SK-N-SH treated with all-trans-retinoic acid at 6 μM for 48 hours (cell line): ENCODE results near the gene CD2.

ENCODE experiments used
- ATAC-seq: fragments of 200-7000 bp; cut with Tn5 transposase; 3 replicates; pipeline ENCODE4 v1.9.1; 2020; ENCODE audit warnings: mild to moderate bottlenecking, moderate library complexity
- ARNTL ChIP-seq: fragments of 450-650 bp; formaldehyde crosslinking; IDR thresholded peaks from 2 replicates; pipeline ENCODE4 v1.5.0; 2020; ENCODE audit warnings: low read depth, mild to moderate bottlenecking, moderate library complexity, borderline replicate concordance
- BACH2 ChIP-seq: fragments of 250-450 bp; sonication (Bioruptor Pico); IDR thresholded peaks from 2 replicates; pipeline ENCODE4 v1.9.0; 2021; ENCODE audit warnings: mild to moderate bottlenecking, borderline replicate concordance
- CSDC2 ChIP-seq: fragments of 250-450 bp; sonication (Bioruptor Pico); IDR thresholded peaks from 2 replicates; pipeline ENCODE4 v1.5.0; 2020; ENCODE audit warnings: mild to moderate bottlenecking, moderate library complexity
- ESRRG ChIP-seq: fragments of 250-450 bp; sonication (Bioruptor Pico); IDR thresholded peaks from 2 replicates; pipeline ENCODE4 v1.6.1; 2021; ENCODE audit warnings: mild to moderate bottlenecking
- OSR1 ChIP-seq: fragments of 250-450 bp; sonication (Bioruptor Pico); IDR thresholded peaks from 2 replicates; pipeline ENCODE4 v1.8.0; 2022; ENCODE audit warnings: moderate library complexity, mild to moderate bottlenecking, inconsistent platforms
- PPARA ChIP-seq: fragments of 250-450 bp; sonication (Bioruptor Pico); IDR thresholded peaks from 2 replicates; pipeline ENCODE4 v1.5.0; 2020; ENCODE audit warnings: mild to moderate bottlenecking, borderline replicate concordance
- RARB ChIP-seq: fragments of 250-450 bp; sonication (Bioruptor Pico); IDR thresholded peaks from 2 replicates; pipeline ENCODE4 v1.8.0; 2021; ENCODE audit warnings: mild to moderate bottlenecking, moderate library complexity
- TCF4 ChIP-seq: fragments of 250-450 bp; sonication (Bioruptor Pico); IDR thresholded peaks from 2 replicates; pipeline ENCODE4 v1.8.0; 2021; ENCODE audit warnings: mild to moderate bottlenecking, moderate library complexity, borderline replicate concordance
- TOX ChIP-seq: fragments of 250-450 bp; sonication (Bioruptor Pico); IDR thresholded peaks from 2 replicates; pipeline ENCODE4 v1.8.0; 2021; ENCODE audit warnings: mild to moderate bottlenecking, moderate library complexity, borderline replicate concordance
- ZC3H10 ChIP-seq: fragments of 250-450 bp; sonication (Bioruptor Pico); IDR thresholded peaks from 2 replicates; pipeline ENCODE4 v1.5.1; 2021; ENCODE audit warnings: mild to moderate bottlenecking, moderate library complexity
- ZFP3 ChIP-seq: fragments of 250-450 bp; sonication (Bioruptor Pico); IDR thresholded peaks from 2 replicates; pipeline ENCODE4 v1.5.0; 2020; ENCODE audit warnings: mild to moderate bottlenecking, moderate library complexity
- ZFP30 ChIP-seq: fragments of 450-650 bp; formaldehyde crosslinking; IDR thresholded peaks from 2 replicates; pipeline ENCODE4 v1.5.0; 2022; ENCODE audit warnings: mild to moderate bottlenecking, moderate library complexity
- ZNF565 ChIP-seq: fragments of 450-650 bp; formaldehyde crosslinking; conservative IDR thresholded peaks from 2 replicates; pipeline ENCODE4 v1.5.0; 2020; ENCODE audit warnings: low read depth, mild to moderate bottlenecking, moderate library complexity
- ZNF70 ChIP-seq: fragments of 450-650 bp; formaldehyde crosslinking; IDR thresholded peaks from 2 replicates; pipeline ENCODE4 v1.5.0; 2020; ENCODE audit warnings: mild to moderate bottlenecking, moderate library complexity
- ZNF8 ChIP-seq: fragments of 450-650 bp; formaldehyde crosslinking; IDR thresholded peaks from 2 replicates; pipeline ENCODE4 v1.5.0; 2020; ENCODE audit warnings: mild to moderate bottlenecking, moderate library complexity
- TF ChIP-seq, protein P1 (sequence below): fragments of 250-450 bp; sonication (Bioruptor Pico); IDR thresholded peaks from 2 replicates; pipeline ENCODE4 v1.8.0; 2020; ENCODE audit warnings: mild to moderate bottlenecking, moderate library complexity, borderline replicate concordance
- TF ChIP-seq, protein P2 (sequence below): fragments of 250-450 bp; sonication (Bioruptor Pico); IDR thresholded peaks from 2 replicates; pipeline ENCODE4 v1.5.0; 2020; ENCODE audit warnings: mild to moderate bottlenecking, moderate library complexity
- TF ChIP-seq, protein P3 (sequence below): fragments of 250-450 bp; sonication (Bioruptor Pico); IDR thresholded peaks from 2 replicates; pipeline ENCODE4 v1.5.1; 2021; ENCODE audit warnings: mild to moderate bottlenecking, moderate library complexity
- TF ChIP-seq, protein P4 (sequence below): fragments of 250-450 bp; sonication (Bioruptor Pico); IDR thresholded peaks from 2 replicates; pipeline ENCODE4 v1.8.0; 2021; ENCODE audit warnings: low read depth, mild to moderate bottlenecking, moderate library complexity, borderline replicate concordance
- TF ChIP-seq, protein P5 (sequence below): fragments of 250-450 bp; sonication (Bioruptor Pico); IDR thresholded peaks from 2 replicates; pipeline ENCODE4 v1.5.1; 2020; ENCODE audit warnings: low read depth, mild to moderate bottlenecking, moderate library complexity

Gene CD2

DNA sequence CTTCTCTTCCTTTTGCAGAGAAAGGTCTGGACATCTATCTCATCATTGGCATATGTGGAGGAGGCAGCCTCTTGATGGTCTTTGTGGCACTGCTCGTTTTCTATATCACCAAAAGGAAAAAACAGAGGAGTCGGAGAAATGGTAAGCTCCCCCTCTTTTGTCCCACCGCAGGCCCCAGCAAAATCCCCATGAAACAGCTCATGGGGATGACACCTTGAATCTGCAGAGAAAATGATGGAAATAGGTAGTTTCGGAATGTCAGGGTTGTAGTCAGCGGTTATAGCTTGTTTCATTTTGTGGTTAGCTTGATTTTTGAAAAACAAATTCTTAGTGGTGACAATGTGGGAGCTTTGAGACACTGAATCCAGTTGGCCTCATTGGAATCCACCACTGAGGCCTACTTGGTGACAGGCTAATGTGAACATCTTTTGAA lies 10.3 kb downstream of the CD2 start:
- ATAC-seq = no peak

DNA sequence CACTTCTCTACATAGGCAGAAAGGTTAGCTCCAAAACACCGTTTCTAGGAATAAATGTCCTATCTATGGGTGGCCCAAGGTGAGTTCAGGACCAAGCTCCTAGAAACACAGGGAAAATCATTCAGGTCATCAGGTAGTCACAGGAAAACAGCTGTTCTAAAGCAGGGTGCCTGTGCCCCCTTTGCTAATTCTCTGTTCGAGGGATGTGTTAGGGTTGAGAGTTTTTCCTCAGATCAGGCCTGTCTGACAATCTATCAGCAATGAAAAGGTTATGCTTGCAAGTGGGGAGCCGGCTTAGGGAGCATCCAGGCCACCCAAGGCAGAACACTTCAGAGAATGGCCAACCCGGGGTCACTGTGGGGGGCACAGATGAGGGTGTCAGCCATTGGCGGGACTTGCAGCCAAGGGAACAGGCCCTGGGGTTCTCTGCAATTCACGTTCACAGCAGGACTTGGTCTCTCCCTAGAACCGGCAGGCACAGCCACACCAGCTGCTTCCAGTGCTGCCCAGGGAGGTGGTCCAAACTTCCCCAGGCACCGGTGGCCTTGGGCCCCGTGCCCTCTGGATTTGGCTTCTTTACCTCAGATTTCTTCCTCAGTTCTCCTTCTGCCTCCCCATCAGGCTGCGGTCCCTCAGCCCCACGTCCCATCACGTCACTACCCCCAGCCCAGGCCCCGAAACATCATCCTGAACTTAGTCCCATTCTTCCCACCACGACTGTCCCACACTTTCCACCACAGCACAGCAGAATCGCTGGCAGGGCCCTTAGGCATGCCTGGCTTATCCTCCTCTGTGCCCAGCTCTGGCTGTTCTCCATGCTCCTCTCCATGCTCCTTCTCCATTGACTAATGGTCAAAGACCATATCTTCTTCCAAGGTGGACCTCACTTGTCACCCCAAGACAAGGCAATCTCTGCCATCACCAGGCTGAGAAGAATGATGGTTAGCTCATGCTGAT lies 11.0 kb downstream of the CD2 start:
- ATAC-seq = no peak
- TF ChIP-seq ARNTL (CRISPR knock-in tag) = no peak
- TF ChIP-seq, protein P1, sequence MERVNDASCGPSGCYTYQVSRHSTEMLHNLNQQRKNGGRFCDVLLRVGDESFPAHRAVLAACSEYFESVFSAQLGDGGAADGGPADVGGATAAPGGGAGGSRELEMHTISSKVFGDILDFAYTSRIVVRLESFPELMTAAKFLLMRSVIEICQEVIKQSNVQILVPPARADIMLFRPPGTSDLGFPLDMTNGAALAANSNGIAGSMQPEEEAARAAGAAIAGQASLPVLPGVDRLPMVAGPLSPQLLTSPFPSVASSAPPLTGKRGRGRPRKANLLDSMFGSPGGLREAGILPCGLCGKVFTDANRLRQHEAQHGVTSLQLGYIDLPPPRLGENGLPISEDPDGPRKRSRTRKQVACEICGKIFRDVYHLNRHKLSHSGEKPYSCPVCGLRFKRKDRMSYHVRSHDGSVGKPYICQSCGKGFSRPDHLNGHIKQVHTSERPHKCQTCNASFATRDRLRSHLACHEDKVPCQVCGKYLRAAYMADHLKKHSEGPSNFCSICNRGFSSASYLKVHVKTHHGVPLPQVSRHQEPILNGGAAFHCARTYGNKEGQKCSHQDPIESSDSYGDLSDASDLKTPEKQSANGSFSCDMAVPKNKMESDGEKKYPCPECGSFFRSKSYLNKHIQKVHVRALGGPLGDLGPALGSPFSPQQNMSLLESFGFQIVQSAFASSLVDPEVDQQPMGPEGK (CRISPR knock-in tag) = no peak
- no peak for TF ChIP-seq ZNF8 (CRISPR knock-in tag)
- no peak for TF ChIP-seq ESRRG (CRISPR knock-in tag)
- TF ChIP-seq, protein P2, sequence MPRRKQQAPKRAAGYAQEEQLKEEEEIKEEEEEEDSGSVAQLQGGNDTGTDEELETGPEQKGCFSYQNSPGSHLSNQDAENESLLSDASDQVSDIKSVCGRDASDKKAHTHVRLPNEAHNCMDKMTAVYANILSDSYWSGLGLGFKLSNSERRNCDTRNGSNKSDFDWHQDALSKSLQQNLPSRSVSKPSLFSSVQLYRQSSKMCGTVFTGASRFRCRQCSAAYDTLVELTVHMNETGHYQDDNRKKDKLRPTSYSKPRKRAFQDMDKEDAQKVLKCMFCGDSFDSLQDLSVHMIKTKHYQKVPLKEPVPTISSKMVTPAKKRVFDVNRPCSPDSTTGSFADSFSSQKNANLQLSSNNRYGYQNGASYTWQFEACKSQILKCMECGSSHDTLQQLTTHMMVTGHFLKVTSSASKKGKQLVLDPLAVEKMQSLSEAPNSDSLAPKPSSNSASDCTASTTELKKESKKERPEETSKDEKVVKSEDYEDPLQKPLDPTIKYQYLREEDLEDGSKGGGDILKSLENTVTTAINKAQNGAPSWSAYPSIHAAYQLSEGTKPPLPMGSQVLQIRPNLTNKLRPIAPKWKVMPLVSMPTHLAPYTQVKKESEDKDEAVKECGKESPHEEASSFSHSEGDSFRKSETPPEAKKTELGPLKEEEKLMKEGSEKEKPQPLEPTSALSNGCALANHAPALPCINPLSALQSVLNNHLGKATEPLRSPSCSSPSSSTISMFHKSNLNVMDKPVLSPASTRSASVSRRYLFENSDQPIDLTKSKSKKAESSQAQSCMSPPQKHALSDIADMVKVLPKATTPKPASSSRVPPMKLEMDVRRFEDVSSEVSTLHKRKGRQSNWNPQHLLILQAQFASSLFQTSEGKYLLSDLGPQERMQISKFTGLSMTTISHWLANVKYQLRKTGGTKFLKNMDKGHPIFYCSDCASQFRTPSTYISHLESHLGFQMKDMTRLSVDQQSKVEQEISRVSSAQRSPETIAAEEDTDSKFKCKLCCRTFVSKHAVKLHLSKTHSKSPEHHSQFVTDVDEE (CRISPR knock-in tag) = no peak
- TF ChIP-seq PPARA (CRISPR knock-in tag) = no peak
- no peak for TF ChIP-seq OSR1
- TF ChIP-seq, protein P3, sequence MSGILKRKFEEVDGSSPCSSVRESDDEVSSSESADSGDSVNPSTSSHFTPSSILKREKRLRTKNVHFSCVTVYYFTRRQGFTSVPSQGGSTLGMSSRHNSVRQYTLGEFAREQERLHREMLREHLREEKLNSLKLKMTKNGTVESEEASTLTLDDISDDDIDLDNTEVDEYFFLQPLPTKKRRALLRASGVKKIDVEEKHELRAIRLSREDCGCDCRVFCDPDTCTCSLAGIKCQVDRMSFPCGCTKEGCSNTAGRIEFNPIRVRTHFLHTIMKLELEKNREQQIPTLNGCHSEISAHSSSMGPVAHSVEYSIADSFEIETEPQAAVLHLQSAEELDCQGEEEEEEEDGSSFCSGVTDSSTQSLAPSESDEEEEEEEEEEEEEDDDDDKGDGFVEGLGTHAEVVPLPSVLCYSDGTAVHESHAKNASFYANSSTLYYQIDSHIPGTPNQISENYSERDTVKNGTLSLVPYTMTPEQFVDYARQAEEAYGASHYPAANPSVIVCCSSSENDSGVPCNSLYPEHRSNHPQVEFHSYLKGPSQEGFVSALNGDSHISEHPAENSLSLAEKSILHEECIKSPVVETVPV (CRISPR knock-in tag) = no peak
- no peak for TF ChIP-seq BACH2 (CRISPR knock-in tag)
- no peak for TF ChIP-seq ZNF70 (CRISPR knock-in tag)
- no peak for TF ChIP-seq CSDC2 (CRISPR knock-in tag)
- TF ChIP-seq ZFP30 (CRISPR knock-in tag) = no peak
- TF ChIP-seq TCF4 (CRISPR knock-in tag) = no peak
- TF ChIP-seq, protein P4, sequence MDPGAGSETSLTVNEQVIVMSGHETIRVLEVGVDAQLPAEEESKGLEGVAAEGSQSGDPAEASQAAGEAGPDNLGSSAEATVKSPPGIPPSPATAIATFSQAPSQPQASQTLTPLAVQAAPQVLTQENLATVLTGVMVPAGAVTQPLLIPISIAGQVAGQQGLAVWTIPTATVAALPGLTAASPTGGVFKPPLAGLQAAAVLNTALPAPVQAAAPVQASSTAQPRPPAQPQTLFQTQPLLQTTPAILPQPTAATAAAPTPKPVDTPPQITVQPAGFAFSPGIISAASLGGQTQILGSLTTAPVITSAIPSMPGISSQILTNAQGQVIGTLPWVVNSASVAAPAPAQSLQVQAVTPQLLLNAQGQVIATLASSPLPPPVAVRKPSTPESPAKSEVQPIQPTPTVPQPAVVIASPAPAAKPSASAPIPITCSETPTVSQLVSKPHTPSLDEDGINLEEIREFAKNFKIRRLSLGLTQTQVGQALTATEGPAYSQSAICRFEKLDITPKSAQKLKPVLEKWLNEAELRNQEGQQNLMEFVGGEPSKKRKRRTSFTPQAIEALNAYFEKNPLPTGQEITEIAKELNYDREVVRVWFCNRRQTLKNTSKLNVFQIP (CRISPR knock-in tag) = no peak
- TF ChIP-seq ZFP3 = no peak
- no peak for TF ChIP-seq ZNF565
- TF ChIP-seq TOX = no peak
- TF ChIP-seq, protein P5, sequence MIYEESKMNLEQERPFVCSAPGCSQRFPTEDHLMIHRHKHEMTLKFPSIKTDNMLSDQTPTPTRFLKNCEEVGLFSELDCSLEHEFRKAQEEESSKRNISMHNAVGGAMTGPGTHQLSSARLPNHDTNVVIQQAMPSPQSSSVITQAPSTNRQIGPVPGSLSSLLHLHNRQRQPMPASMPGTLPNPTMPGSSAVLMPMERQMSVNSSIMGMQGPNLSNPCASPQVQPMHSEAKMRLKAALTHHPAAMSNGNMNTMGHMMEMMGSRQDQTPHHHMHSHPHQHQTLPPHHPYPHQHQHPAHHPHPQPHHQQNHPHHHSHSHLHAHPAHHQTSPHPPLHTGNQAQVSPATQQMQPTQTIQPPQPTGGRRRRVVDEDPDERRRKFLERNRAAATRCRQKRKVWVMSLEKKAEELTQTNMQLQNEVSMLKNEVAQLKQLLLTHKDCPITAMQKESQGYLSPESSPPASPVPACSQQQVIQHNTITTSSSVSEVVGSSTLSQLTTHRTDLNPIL (CRISPR knock-in tag) = no peak
- no peak for TF ChIP-seq RARB (CRISPR knock-in tag)

More for the DNA sequence above, 10.3 kb downstream of the CD2 start:
- TF ChIP-seq ZNF70 (CRISPR knock-in tag) (no peak), ZC3H10 (CRISPR knock-in tag) (no peak), TCF4 (CRISPR knock-in tag) (no peak), ZFP30 (CRISPR knock-in tag) (no peak), ARNTL (CRISPR knock-in tag) (no peak), BACH2 (CRISPR knock-in tag) (no peak), PPARA (CRISPR knock-in tag) (no peak), ZNF8 (CRISPR knock-in tag) (no peak), ZNF565 (no peak)
- TF ChIP-seq, protein P2 (CRISPR knock-in tag) = no peak
- TF ChIP-seq, protein P3 (CRISPR knock-in tag) = no peak
